Tibial nerve (tissue), 4 donors: ENCODE measurements around the gene PALS2. TPM values are rescaled to one million over a fixed set of nuclear protein-coding genes. Genes with fewer than 3 reads are reported as not detected.

ENCODE experiments used
- DNase-seq, 2 donors: peaks; one replicate each; pipeline ENCODE4 v3.0.0-alpha.2; 2019; ENCODE audit warnings: low spot score in 2 of 2
- H3K27ac ChIP-seq, 4 donors: fragments of 200-600 bp; sonication (generic) in 3 of 4; one replicate each; pipeline ENCODE4 v1.5.1; 2017 to 2019; ENCODE audit warnings: mild to moderate bottlenecking in 1 of 4
- H3K27me3 ChIP-seq, 2 donors: fragments of 200-600 bp; sonication (generic) in 1 of 2; one replicate each; pipeline versions ENCODE4 v1.5.1 to v1.6.0; 2017 to 2019
- H3K36me3 ChIP-seq, 3 donors: fragments of 200-600 bp; sonication (generic); one replicate each; pipeline ENCODE4 v1.5.1; 2018 to 2019
- H3K4me1 ChIP-seq, 4 donors: fragments of 200-600 bp; sonication (generic) in 3 of 4; one replicate each; pipeline ENCODE4 v1.5.1; 2017 to 2019
- H3K4me3 ChIP-seq, 4 donors: fragments of 200-600 bp; sonication (generic) in 3 of 4; one replicate each; pipeline ENCODE4 v1.5.1; 2017 to 2019; ENCODE audit warnings: mild to moderate bottlenecking in 1 of 4, moderate library complexity in 1 of 4
- H3K9me3 ChIP-seq, 4 donors: fragments of 200-600 bp; sonication (generic) in 3 of 4; one replicate each; pipeline ENCODE4 v1.5.1; 2017 to 2019
- CTCF ChIP-seq, 5 experiments: fragments of 200-600 bp in 3 of 5; fragments of 450-650 bp in 2 of 5; sonication (generic) in 3 of 5; IDR thresholded peaks; one replicate each; pipeline ENCODE4 v1.5.1; 2016 to 2019; ENCODE audit warnings: antibody characterized with exemption in 5 of 5, mild to moderate bottlenecking in 3 of 5, moderate library complexity in 2 of 5
- EP300 ChIP-seq, 2 donors: sonication (generic); formaldehyde crosslinking; IDR thresholded peaks; one replicate each; pipeline ENCODE4 v1.6.1; 2017; ENCODE audit warnings: antibody characterized with exemption in 2 of 2, mild to moderate bottlenecking in 1 of 2
- POLR2A ChIP-seq, 2 donors: fragments of 450-650 bp; IDR thresholded peaks; one replicate each; pipeline ENCODE4 v1.6.1; 2017; ENCODE audit warnings: antibody characterized with exemption in 2 of 2, mild to moderate bottlenecking in 2 of 2, moderate library complexity in 2 of 2
- WGBS, 2 donors: methylation state at CpG; one replicate each; pipeline ENCODE4 v1.1.5; 2018; 5-methylcytosine and 5-hydroxymethylcytosine counted together
- total RNA-seq, 4 donors: library from RNA; depleted of rRNA; stranded (reverse); fragments of >200 nt; gene quantifications; one replicate each; pipeline ENCODE4 v1.1.0, GENCODE V29; 2016

Gene PALS2
- total RNA-seq, 4 donors from 2014 or later = 28.2 to 35.1 (median 31.5) TPM

GRCh38 chr7:24601600-24601999, 28.3 kb downstream of the PALS2 start:
- H3K27me3 ChIP-seq = no peaks in the 10 kb centered on the region
- no peaks in the 10 kb centered on the region for H3K9me3 ChIP-seq
- H3K4me1 ChIP-seq = peaks cover 0 to 3% (median 0%) of the 10 kb centered on the region in 4 donors
- TF ChIP-seq CTCF (IDR thresholded peaks at IDR 0.05) = no peak
- no peak for TF ChIP-seq EP300 (IDR thresholded peaks at IDR 0.05)
- no peak for TF ChIP-seq POLR2A (IDR thresholded peaks at IDR 0.05)
- 84 to 88% methylated on average over 1 of the region's 1 CpG for WGBS, 2 donors
- no peak overlapping the region for H3K27ac ChIP-seq
- no peak overlapping the region for H3K4me3 ChIP-seq
- DNase-seq = no peak
- H3K36me3 ChIP-seq = peaks cover 0 to 7% (median 0%) of the 10 kb centered on the region in 3 donors

- H3K36me3 ChIP-seq = peaks cover 0 to 7% (median 0%) of the 10 kb centered on the region in 3 donors
- no peak overlapping the region for H3K27ac ChIP-seq
- DNase-seq = no peak
- H3K4me1 ChIP-seq = peaks cover 0 to 3% (median 0%) of the 10 kb centered on the region in 4 donors
- TF ChIP-seq EP300 (IDR thresholded peaks at IDR 0.05) (no peak), POLR2A (IDR thresholded peaks at IDR 0.05) (no peak), CTCF (IDR thresholded peaks at IDR 0.05) (no peak)
- no peak overlapping the region for H3K4me3 ChIP-seq
- H3K9me3 ChIP-seq = no peaks in the 10 kb centered on the region
- H3K27me3 ChIP-seq = no peaks in the 10 kb centered on the region
Measured at GRCh38 chr7:24602860-24603456, 29.7 kb downstream of the PALS2 start.

- Histone ChIP-seq H3K36me3 (peaks cover 0 to 7% (median 0%) of the 10 kb centered on the region in 3 donors), H3K27me3 (no peaks in the 10 kb centered on the region), H3K9me3 (no peaks in the 10 kb centered on the region), H3K4me3 (no peak overlapping the region), H3K27ac (no peak overlapping the region), H3K4me1 (no peaks in the 10 kb centered on the region)
- TF ChIP-seq EP300 (IDR thresholded peaks at IDR 0.05) (no peak), POLR2A (IDR thresholded peaks at IDR 0.05) (no peak), CTCF (IDR thresholded peaks at IDR 0.05) (no peak)
- WGBS, 2 donors = 60 to 72% methylated on average over 3 of the region's 3 CpGs
- DNase-seq = no peak
Measured at GRCh38 chr7:24604630-24605029, 31.4 kb downstream of the PALS2 start.

- DNase-seq = no peak
- Histone ChIP-seq H3K4me3 (no peak overlapping the region), H3K27ac (no peak overlapping the region), H3K4me1 (peaks cover 0 to 3% (median 0%) of the 10 kb centered on the region in 4 donors), H3K27me3 (no peaks in the 10 kb centered on the region), H3K36me3 (no peaks in the 10 kb centered on the region), H3K9me3 (no peaks in the 10 kb centered on the region)
- no peak for TF ChIP-seq EP300 (IDR thresholded peaks at IDR 0.05)
- TF ChIP-seq POLR2A (IDR thresholded peaks at IDR 0.05) = no peak
- TF ChIP-seq CTCF (IDR thresholded peaks at IDR 0.05) = no peak
Measured at GRCh38 chr7:24608504-24608903, 35.3 kb downstream of the PALS2 start.

- H3K36me3 ChIP-seq = no peaks in the 10 kb centered on the region
- TF ChIP-seq EP300 (IDR thresholded peaks at IDR 0.05) = no peak
- TF ChIP-seq CTCF (IDR thresholded peaks at IDR 0.05) = no peak
- TF ChIP-seq POLR2A (IDR thresholded peaks at IDR 0.05) = no peak
- H3K27ac ChIP-seq = no peak overlapping the region
- no peaks in the 10 kb centered on the region for H3K27me3 ChIP-seq
- H3K4me3 ChIP-seq = no peak overlapping the region
- DNase-seq = no peak
- 54 to 60% methylated on average over 2 of the region's 2 CpGs for WGBS, 2 donors
- H3K9me3 ChIP-seq = peaks cover 0 to 2% (median 0%) of the 10 kb centered on the region in 4 donors
- H3K4me1 ChIP-seq = peaks cover 0 to 3% (median 0%) of the 10 kb centered on the region in 4 donors
Measured at GRCh38 chr7:24609059-24609458, 35.8 kb downstream of the PALS2 start.
